Measurements from ENCODE around the gene NEDD4.
"Not testable (repeated sequence)": the region's sequence is repeated elsewhere in the genome, so short reads cannot be mapped to it uniquely, and the experiment has no call there.

NEDD4 gene

GRCh38 chr15:56004281-56004680, 10.9 kb upstream of the NEDD4 start:
- DNase-seq (ENCODE audit: low read depth, low spot score), result not testable (repeated sequence)

- DNase-seq (ENCODE audit: low read depth, low spot score), result not testable (repeated sequence)
These were observed 10.4 kb upstream of the NEDD4 start for GRCh38 chr15:56003777-56004176.

- not testable (repeated sequence) for DNase-seq (ENCODE audit: low read depth, low spot score)
These were observed 9.9 kb upstream of the NEDD4 start for GRCh38 chr15:56003277-56003676.

GRCh38 chr15:56001471-56002078, 8.2 kb upstream of the NEDD4 start:
- DNase-seq (ENCODE audit: low read depth, low spot score), result no peak

GRCh38 chr15:55999658-56000057, 6.2 kb upstream of the NEDD4 start:
- no peak for DNase-seq (ENCODE audit: low read depth, low spot score)

- no peak for DNase-seq (ENCODE audit: low read depth, low spot score)
These were observed 5.1 kb upstream of the NEDD4 start for GRCh38 chr15:55998478-55998877.

- DNase-seq (ENCODE audit: low read depth, low spot score), result no peak
These were observed 570 bp upstream of the NEDD4 start for GRCh38 chr15:55993804-55994560.

- no peak for DNase-seq (ENCODE audit: low read depth, low spot score)
These were observed 672 bp downstream of the NEDD4 start for GRCh38 chr15:55992769-55993110.

- DNase-seq (ENCODE audit: low read depth, low spot score), result no peak
These were observed 1.3 kb downstream of the NEDD4 start for GRCh38 chr15:55991802-55992768.

- DNase-seq (ENCODE audit: low read depth, low spot score), result no peak
These were observed 2.4 kb downstream of the NEDD4 start for GRCh38 chr15:55990998-55991397.

GRCh38 chr15:55990516-55990915, 2.9 kb downstream of the NEDD4 start:
- no peak for DNase-seq (ENCODE audit: low read depth, low spot score)

GRCh38 chr15:55989383-55989782, 4.0 kb downstream of the NEDD4 start:
- no peak for DNase-seq (ENCODE audit: low read depth, low spot score)

- no peak for DNase-seq (ENCODE audit: low read depth, low spot score)
These were observed 11.7 kb downstream of the NEDD4 start for GRCh38 chr15:55981582-55982249.

GRCh38 chr15:55980511-55980910, 12.9 kb downstream of the NEDD4 start:
- no peak for DNase-seq (ENCODE audit: low read depth, low spot score)

GRCh38 chr15:55977231-55977630, 16.2 kb downstream of the NEDD4 start:
- no peak for DNase-seq (ENCODE audit: low read depth, low spot score)

- no peak for DNase-seq (ENCODE audit: low read depth, low spot score)
These were observed 23.1 kb downstream of the NEDD4 start for GRCh38 chr15:55970286-55970685.

- no peak for DNase-seq (ENCODE audit: low read depth, low spot score)
These were observed 23.8 kb downstream of the NEDD4 start for GRCh38 chr15:55969582-55969981.

GRCh38 chr15:55968923-55969322, 24.5 kb downstream of the NEDD4 start:
- DNase-seq (ENCODE audit: low read depth, low spot score), result no peak

GRCh38 chr15:55965091-55965490, 28.3 kb downstream of the NEDD4 start:
- no peak for DNase-seq (ENCODE audit: low read depth, low spot score)

- no peak for DNase-seq (ENCODE audit: low read depth, low spot score)
These were observed 32.5 kb downstream of the NEDD4 start for GRCh38 chr15:55960946-55961345.

GRCh38 chr15:55959744-55960447, 33.5 kb downstream of the NEDD4 start:
- DNase-seq (ENCODE audit: low read depth, low spot score), result no peak
